Gastroesophageal sphincter (tissue), 3 donors: ENCODE measurements around the gene JADE1.

Experiments
- CTCF ChIP-seq, 4 experiments: fragments of 200-600 bp in 2 of 4; fragments of 450-650 bp in 2 of 4; sonication (generic) in 1 of 4; IDR thresholded peaks; one replicate each; pipeline ENCODE4 v1.5.1; 2017 to 2019; ENCODE audit warnings: antibody characterized with exemption in 4 of 4, mild to moderate bottlenecking in 2 of 4, moderate library complexity in 2 of 4
- EP300 ChIP-seq: sonication (generic); formaldehyde crosslinking; IDR thresholded peaks from one replicate; pipeline ENCODE4 v1.6.1; 2017; ENCODE audit warnings: antibody characterized with exemption, mild to moderate bottlenecking
- POLR2A ChIP-seq, 2 donors: fragments of 450-650 bp; IDR thresholded peaks; one replicate each; pipeline ENCODE4 v1.6.1; 2017; ENCODE audit warnings: antibody characterized with exemption in 2 of 2, mild to moderate bottlenecking in 2 of 2, moderate library complexity in 1 of 2
- POLR2AphosphoS5 ChIP-seq: sonication (generic); formaldehyde crosslinking; IDR thresholded peaks from one replicate; pipeline ENCODE4 v1.6.1; 2017; ENCODE audit warnings: antibody characterized with exemption

GRCh38 chr4:128811571-128812441, 2.3 kb downstream of the JADE1 start:
- peak; percentile 83 to 84 for TF ChIP-seq POLR2A (IDR thresholded peaks at IDR 0.05)
- TF ChIP-seq CTCF (IDR thresholded peaks at IDR 0.05): peak in 1 of 4 experiments; percentile 9
- peak; percentile 92 for TF ChIP-seq POLR2AphosphoS5
- no peak for TF ChIP-seq EP300
